Middle frontal gyrus (tissue), 1 donor: ENCODE results near the gene RBPMS2.

Source experiments
- DNase-seq: peaks from one replicate; pipeline ENCODE4 v3.0.0-alpha.2; 2015; ENCODE audit warnings: low spot score; ENCODE audit errors: extremely low spot score

Gene RBPMS2

DNA sequence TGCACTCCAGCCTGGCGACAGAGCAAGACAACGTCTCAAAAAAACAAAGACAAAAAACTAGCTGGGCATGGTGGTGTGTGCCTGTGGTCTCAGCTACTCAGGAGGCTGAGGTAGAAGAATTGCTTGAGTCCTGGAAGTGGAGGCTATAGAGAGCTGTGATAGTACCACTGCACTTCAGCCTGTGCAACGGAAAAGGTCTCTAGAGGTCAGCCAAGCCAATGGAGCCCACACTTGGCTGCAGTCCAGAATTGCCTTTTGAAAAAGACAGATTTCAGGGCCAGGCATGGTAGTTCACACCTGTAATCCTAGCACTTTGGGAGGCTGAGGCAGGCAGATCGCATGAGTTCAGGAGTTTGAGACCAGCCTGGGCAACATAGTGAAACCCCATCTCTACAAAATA, 8.4 kb upstream of the RBPMS2 start:
- no peak for DNase-seq

DNA sequence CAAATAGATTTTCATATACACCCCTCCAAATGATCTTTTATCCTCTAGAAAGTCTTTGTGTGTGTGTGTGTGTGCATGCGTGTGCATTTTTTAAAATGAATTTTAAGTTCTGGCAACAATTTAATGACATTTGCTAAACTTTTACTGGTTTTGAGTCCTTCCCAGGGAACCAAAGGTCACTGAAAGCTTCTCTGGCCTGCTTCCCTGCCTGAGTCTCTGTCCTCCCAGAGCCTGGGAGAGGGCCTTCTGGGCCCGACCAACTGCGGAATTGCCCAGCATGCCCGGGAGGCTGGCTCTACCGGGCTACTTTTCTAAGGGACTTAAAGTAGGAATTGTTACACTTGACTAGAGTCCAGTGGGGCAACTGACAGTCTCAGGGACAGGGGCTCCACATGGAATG, 7.4 kb upstream of the RBPMS2 start:
- no peak for DNase-seq

DNA sequence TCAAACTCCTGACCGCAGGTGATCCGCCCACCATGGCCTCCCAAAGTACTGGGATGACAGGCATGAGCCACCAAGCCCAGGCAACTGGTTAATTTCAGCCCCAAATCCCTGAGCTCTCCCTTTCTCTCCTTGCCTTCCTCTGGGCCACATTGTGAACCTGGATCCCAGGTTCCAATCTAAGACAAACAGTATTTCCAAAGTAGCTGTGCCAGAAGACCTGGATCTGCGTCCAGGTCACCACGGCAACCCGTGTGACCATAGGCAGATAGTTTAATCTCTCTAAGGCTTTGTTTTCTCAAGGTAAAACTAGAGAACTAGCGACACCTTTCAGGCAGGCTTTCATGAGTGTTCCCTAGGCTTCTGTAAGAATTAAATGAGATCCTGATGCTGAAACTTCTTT, 5.9 kb upstream of the RBPMS2 start:
- no peak for DNase-seq

DNA sequence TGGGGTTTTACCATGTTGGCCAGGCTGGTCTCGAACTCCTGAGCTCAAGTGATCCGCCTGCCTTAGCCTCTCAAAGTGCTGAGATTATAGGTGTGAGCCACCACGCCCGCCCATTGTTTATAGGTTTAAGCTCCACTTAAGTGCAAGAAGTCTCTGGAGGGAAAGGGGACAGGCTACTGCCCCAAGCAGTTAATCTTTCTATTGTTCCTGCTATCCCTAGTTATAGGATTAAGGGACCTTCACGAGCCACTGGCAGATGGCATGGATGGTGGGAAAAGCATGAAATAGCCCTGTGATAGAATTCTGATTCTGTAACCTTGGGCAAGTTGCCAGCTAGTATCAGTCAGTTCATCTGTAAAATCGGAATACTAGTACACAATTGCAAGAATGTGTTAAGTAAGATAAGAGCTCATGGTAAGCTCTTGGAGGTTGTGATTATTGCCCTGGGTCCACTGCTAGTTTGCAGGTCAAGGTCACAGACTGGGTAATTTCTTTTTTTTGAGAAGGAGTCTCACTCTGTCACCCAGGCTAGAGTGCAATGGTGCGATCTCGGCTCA, 5.3 kb upstream of the RBPMS2 start:
- DNase-seq, result no peak

DNA sequence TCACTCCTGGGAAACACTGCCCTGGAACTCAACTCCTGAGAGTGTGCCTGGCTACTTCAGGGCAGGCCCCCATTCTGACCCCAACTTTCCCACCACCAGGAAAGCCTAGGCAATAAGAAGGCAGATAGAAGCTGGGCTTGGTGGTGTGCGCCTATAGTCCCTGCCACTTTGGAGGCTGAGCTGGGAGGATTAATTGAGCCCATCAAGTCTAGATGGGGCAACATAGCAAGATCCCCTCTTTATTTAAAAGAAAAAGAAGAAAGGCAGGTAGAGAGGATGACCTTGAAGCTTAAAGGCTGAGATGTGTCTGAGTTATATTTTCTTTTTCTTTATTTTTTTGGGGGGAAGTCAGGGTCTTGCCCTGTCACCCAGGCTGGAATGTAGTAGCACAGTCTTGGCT, 4.2 kb upstream of the RBPMS2 start:
- DNase-seq, result no peak

DNA sequence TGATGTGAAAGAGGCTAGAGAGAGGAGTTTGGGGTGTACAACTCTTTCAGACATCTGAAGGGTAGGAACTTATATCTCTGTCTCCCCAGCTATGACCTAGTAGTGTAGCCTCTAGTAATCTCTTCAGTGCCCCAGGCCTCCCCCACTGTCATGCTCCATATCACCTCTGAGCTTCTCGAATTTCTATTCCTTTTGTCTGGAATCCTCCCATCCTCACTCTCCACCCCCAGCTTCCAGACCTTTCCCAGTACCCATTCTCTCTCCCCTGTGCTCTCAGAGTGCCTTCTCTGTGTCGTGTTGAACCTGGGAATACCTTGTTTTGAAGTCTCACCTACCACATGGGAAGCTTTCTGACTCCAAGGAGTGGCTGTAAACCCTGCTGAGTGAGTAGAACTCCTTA, 3.6 kb upstream of the RBPMS2 start:
- DNase-seq, result no peak

DNA sequence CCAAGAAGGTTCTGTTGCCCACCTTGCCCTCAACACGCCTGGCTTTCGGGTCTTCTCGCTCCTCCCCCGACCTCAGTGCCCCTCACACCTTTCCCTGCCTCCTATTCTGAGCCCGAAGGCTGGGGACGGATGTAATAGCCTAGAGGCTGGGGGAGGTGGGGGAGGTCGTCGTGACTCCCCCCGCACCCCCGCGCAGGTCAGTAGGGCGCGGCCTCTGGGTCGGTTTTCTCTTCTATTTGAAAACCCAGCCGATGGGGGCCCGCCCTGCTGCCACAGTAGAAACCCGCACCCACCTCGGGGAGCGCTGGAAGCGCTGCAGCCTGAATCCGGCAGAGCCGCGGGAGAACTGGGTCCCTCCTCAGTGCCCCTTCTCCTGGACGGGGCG, 1.0 kb upstream of the RBPMS2 start:
- DNase-seq, result no peak

DNA sequence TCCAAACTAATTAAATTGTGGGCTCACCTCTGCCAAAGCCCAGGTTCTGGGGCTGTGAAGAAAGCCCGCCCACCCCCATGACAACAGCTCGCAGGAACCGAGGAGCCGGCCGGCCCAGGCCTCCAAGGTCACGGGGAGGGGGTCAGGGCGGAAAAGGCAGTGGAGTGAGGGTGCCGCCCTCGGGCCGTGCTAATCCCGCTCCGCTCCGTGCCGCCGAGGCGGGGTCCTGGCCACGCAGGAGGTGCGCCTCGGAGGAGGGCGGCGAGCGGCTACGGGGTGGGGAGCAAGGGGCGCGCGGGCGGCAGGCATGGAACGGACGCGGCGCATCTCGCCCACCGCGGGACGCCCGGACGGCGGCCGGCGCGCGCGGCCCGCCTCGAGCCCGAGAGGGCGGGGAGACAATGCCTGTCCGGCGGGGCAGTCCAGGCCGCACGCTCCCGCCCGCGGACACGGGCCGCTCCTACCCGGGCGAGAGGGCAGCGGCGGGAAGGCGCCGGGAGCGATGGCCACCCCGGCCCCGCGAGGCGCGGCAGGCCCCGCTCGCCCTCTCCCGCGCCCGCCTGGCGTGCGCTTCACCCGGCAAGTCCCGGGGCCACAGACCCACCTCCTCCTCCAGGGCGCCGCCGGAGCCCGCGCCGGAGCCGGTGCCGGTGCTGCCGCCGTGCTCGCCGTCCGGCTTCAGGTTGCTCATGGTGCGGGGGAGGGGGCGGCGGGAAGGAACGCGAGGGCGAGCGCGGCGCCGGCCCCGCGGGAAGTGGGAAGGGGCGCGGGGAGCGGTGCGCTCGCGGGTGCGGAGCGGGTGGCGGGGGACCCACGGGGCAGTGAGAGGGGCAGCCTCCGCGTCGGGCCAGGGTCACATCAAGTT, 528 bp downstream of the RBPMS2 start:
- no peak for DNase-seq

DNA sequence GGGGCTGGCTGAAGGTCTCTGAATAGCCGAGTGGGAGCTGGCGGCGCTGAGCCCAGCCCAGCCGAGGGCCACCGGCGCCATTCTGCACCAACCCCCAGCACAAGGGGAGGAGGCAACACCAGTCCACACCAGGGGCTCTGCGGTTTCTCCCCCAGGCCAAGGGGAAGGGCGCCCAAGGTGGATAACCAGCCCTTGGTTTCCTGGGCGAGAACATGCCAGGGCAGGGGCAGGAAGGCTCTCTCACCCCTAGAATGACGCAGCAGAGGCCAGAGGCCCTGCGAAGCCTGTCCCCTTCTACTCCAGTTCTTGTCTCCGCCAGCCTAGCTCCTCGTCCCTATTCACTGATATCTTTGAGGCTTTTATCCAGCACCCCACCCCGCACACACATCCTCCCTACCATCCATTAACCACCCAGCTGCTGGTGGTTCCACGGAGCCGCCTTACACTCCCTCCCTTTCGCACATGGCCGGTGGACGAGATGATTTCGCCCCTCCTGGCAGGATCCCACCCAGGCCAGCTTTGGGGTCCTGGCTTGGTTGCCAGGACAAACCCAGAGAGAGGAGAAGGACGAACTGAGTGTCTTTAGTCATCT, 1.3 kb downstream of the RBPMS2 start:
- DNase-seq, result no peak

DNA sequence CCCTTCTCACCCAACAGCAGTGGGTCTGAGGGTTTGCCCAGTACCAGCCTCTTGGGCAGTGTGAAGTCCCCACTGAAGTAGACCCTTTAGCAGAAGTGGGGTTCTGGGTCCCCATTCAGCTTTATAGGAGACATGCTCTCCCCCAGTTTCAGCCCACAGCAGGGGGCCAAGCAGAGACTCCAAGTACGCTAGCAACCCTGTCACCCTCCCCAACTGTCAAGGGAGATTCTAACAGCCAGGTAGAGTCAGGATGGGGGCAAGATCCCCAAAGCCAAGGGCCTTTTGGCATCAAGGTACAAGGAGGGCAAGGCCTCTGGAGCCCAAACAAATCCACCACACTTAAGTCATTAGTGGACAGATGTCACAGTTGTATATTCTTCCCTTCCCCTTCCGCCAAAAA, 1.8 kb downstream of the RBPMS2 start:
- DNase-seq, result no peak

DNA sequence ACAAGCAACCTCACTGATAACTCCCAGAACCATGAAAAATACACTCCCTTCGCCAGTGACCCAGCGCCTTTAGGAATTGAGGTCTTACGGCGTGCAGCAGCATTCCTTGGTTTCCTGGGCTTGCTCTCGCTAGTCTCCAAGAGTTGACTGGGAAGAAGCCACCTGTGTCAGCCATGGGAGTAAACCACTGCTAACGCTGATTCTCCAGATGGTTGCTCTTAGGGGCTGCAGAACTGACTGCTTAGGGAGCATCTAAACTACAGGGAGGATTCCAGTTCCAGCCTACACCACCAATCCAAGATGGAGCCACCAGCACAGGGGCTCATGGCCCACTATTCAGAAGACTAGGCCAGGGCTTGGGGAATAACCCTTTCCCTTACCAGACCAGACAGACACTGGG, 2.4 kb downstream of the RBPMS2 start:
- DNase-seq, result no peak

DNA sequence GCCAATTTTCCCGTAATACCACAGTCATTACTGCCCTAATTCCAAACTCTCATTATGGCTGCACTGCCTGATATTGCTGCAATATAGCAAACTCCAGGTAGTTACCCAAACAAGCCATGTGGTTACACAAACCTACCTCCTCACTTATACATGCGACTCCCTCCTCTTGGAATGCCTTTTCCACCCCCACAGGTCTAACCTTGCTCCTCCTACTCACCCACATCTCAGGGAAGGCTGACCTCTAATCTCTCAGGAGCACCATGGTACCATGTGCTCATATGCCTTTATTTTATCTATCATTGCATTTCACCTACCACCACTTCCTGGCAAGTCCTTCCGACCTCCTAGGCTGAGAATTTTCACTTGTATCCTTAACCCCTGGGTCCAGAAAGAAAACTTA, 2.9 kb downstream of the RBPMS2 start:
- no peak for DNase-seq

DNA sequence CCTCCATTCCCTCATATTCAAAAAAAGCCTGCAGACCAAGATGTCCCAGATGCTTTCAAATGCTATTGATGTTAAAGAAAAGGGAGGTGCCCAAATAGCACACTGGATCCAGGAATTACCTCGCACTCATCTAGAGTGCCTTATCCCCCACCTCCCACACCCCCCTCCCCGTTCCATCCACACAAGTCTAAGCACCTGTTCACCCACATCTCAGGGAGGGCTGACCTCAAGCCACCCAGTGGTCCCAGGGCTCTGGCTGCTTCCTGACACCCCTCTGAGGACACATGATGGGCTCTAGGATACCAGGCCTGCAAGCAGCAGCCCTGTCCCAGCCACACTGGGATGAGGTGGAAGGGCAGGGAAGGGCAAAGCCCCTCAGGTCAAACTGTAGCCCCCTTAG, 4.8 kb downstream of the RBPMS2 start:
- no peak for DNase-seq

DNA sequence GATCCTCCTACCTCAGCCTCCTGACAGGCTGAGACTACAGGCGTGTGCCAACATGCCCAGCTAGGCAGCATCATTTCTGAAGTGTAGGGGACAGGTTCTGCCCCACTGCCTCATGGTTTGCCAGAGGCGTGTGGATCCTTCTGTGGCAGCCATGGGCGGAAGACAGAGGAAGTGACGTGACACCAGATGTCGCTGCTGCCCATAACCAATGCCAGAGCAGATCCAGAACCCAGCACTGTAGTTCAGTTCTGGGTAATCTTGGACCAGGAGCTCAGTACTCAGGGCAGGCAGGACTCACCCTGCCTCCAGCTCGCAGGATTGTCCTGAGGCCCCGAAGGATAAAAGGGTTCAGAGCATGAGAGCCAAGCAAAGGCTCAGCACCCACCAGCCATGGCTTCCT, 8.2 kb downstream of the RBPMS2 start:
- no peak for DNase-seq

DNA sequence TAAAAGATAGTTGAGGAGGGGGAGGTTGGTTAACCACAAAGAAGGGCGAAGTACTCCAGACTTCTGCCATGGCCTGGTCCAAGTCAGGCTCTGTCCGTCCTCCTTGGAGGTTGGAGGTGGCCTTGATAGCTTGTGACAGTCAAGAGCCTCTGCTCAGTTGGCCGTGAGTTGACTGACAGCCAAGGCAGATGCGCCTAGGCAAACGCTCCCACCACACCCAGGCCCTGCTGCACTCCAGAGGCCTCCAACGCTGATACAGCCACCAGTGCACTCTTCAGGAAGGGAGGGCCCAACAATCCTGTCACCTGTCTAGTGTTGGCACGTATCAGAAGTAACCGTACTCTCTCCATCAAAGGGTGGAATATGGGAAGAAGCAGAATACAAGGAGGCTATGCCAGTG, 9.3 kb downstream of the RBPMS2 start:
- DNase-seq, result no peak

DNA sequence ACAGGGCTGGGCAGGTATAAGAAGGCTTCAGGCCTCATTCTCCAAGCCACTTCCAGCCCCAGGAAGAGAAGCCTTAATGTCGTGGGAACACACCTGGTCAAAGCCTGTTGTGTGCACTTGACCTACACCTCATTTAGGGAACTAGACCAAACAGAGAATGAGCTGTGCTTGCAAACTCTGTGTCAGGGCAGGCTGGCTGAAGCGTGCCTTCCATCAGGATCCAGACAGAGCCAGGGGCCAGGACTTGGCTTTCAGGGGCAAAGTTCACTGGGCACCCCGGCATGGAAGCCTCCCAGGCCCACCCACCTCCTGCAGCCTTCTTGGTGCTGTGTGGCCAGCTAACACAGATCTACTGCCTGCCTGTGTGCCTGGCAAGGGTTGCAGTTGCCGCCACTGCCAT, 11.5 kb downstream of the RBPMS2 start:
- no peak for DNase-seq

DNA sequence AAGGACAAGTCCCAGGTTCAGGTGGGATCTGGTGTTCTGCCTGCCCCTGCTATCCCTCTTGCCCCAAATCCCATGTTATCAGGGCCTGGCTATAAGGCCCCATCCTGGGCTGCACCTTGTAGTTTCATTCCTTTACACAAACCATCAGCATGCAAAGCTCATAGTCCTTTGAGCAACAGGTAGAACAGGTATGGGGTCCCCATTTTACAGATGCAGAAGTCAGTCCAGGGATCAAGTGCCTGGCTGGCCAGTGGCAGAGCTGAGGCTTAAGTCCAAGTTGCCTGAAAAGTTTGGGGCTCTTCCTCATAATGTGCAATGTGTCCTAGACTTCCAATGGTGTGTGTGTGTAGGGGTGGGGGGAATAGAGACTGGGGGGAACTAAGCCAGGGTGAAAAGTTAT, 11.9 kb downstream of the RBPMS2 start:
- no peak for DNase-seq

DNA sequence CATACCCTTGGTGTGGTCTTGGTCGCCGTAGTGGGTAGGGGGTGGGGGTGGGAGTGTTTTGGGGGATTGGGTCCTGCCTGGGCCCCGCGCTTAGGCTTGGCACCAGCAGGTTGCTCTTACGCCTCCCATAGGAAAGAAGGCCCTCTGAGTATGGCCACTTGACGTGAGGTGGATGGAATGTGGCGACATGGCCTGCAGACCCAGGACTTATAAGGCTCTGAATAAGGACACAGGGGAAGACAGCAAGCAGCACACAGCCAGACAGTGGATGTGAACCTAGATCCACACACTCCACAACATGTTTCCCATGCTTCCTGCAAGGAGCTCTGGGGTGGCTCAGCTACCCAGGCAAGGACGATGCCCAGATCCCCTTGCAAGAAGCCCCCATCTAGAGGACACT, 12.4 kb downstream of the RBPMS2 start:
- DNase-seq, result no peak

DNA sequence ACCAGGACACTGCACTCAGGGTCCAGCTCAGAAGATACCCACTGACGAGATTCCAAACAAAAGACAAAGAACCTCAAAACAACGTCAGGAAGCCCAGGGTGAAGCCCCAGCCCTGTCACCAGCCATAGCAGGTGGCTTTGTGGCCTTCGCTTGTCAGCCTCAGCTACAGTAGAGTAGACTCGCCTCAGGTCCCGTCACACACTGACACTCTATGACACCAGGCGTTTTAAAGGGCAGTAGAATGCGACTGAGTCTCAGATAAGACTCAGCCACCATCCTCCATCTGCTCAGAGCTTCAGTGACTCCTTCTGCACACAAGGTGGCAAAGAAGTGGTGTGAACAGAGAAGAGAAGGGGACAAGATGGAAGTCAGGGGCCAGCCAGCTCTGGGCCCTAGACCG, 12.8 kb downstream of the RBPMS2 start:
- DNase-seq, result no peak

DNA sequence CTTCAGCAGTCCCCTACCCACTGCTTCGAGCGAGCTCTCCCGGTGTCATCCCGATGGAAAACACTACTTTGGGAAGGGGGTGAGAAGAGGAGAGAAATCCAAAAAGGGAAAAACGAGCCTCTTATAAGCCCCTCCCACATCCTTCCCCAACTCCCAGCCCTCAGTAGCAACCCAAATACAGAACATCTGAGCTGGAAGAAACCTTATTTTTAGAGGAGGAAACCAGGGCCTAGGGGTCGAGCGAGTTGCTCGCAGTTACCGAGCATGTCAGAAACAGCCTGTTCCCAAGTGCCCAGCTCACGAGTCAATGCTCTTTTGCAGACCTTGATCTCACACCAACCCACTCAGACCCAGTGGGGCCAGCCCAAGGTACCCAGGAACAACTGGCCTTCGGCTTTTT, 14.2 kb downstream of the RBPMS2 start:
- DNase-seq, result no peak

DNA sequence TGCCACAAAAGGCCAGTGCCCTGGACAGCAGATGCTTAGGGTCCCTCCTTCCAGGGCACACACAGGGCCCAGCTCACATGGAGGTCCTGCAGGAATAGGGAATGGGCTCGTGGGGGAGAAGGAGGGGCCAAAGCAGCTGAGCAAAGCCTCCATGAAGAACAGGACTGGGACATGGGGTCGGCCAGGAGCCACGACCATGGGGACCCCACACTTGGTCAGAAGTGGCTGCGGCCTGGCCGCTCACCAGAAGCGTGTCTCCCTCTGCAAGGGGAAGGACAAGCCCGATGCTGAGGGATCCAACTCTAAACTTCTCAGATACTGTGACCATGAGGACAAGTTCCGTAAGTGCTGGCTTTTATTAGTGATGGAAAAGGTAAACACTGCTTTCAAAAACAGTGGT, 15.3 kb downstream of the RBPMS2 start:
- DNase-seq, result no peak

DNA sequence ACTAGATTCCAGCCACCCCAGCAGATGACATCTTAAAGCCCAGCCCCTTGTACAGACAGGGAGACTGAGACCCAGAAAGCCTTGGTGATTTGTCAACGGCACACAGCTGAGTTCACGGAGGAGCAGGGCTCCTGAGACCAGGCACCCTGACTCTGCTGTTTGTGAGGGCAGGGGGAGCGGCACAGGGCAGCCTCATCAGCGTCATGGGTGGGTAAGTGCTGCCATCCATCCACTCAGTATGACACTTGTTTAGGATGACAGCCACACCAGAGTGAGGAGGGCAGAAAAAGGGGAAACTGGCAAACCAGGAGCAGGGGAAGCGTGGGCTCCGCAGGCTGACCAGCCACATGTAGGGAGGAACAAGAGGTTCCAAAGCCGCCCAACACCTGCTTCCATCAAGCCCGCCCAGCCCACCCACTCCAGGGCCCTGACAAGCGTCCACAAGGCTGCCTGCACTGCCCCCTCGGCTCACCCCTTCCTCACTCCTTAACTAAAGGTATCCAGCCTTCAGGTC, 19.9 kb downstream of the RBPMS2 start:
- no peak for DNase-seq
